GM10847 (cell line): Measurements from ENCODE around the gene PLEKHB1.

ENCODE experiments used
- POLR2A ChIP-seq: IDR thresholded peaks from 2 replicates; pipeline ENCODE4 v1.6.1; 2011; ENCODE audit not compliant: insufficient read length; ENCODE audit errors: extremely low read depth

The PLEKHB1 gene

GRCh38 chr11:73640592-73640991, 5.8 kb upstream of the PLEKHB1 start:
- TF ChIP-seq POLR2A, result no peak

- TF ChIP-seq POLR2A, result no peak
Measured at GRCh38 chr11:73641668-73642067, 4.7 kb upstream of the PLEKHB1 start.

GRCh38 chr11:73645121-73645969, 1.0 kb upstream of the PLEKHB1 start:
- TF ChIP-seq POLR2A, result no peak

GRCh38 chr11:73647459-73648100, 1.2 kb downstream of the PLEKHB1 start:
- no peak for TF ChIP-seq POLR2A

GRCh38 chr11:73648121-73648520, 1.7 kb downstream of the PLEKHB1 start:
- no peak for TF ChIP-seq POLR2A

GRCh38 chr11:73648571-73649046, 2.2 kb downstream of the PLEKHB1 start:
- TF ChIP-seq POLR2A, result no peak

GRCh38 chr11:73649206-73649605, 2.8 kb downstream of the PLEKHB1 start:
- TF ChIP-seq POLR2A, result no peak

- no peak for TF ChIP-seq POLR2A
Measured at GRCh38 chr11:73650400-73650799, 4.0 kb downstream of the PLEKHB1 start.

GRCh38 chr11:73651252-73651651, 4.9 kb downstream of the PLEKHB1 start:
- no peak for TF ChIP-seq POLR2A

GRCh38 chr11:73651661-73652045, 5.3 kb downstream of the PLEKHB1 start:
- TF ChIP-seq POLR2A, result no peak

- TF ChIP-seq POLR2A, result no peak
Measured at GRCh38 chr11:73652046-73652730, 5.8 kb downstream of the PLEKHB1 start.

- TF ChIP-seq POLR2A, result no peak
Measured at GRCh38 chr11:73652856-73653559, 6.6 kb downstream of the PLEKHB1 start.

GRCh38 chr11:73653996-73654395, 7.6 kb downstream of the PLEKHB1 start:
- no peak for TF ChIP-seq POLR2A

- TF ChIP-seq POLR2A, result no peak
Measured at GRCh38 chr11:73654482-73655021, 8.2 kb downstream of the PLEKHB1 start.

GRCh38 chr11:73655686-73656085, 9.3 kb downstream of the PLEKHB1 start:
- TF ChIP-seq POLR2A, result no peak
